A549 (cell line): ENCODE measurements around the gene ARHGAP19.

Experiments used
- CEBPB ChIP-seq, 2 experiments: fragments of >200 bp in 1 of 2; sonication (Bioruptor Twin) in 1 of 2; formaldehyde crosslinking in 1 of 2; IDR thresholded peaks; 2 replicates each; pipeline ENCODE4 v1.6.1; 2012 to 2016
- CTCF ChIP-seq: fragments of >200 bp; sonication (Bioruptor Twin); formaldehyde crosslinking; IDR thresholded peaks from 3 replicates; pipeline ENCODE4 v1.5.1; 2016
- JUN ChIP-seq, 2 experiments: fragments of >200 bp; sonication (Bioruptor Twin); formaldehyde crosslinking; IDR thresholded peaks; 2 replicates in 1 of 2; 3 replicates in 1 of 2; pipeline ENCODE4 v1.6.1; 2016 to 2017
- MAX ChIP-seq: IDR thresholded peaks from 2 replicates; pipeline ENCODE4 v1.6.1; 2012
- MYC ChIP-seq: IDR thresholded peaks from 2 replicates; pipeline ENCODE4 v1.6.1; 2012; ENCODE audit warnings: mild to moderate bottlenecking, inconsistent platforms, low read length, improper control_type of control experiment, borderline replicate concordance

GRCh38 chr10:97195706-97196222 is 96.7 kb downstream of the ARHGAP19 start:
- no peak for TF ChIP-seq CEBPB (IDR thresholded peaks at IDR 0.05)
- TF ChIP-seq CTCF = no peak
- TF ChIP-seq MYC = no peak
- TF ChIP-seq JUN (IDR thresholded peaks at IDR 0.05) = no peak
- TF ChIP-seq MAX = no peak
